HG02610 (cell line): ENCODE results near the gene RRH.
"Not testable (repeated sequence)": the region's sequence is repeated elsewhere in the genome, so short reads cannot be mapped to it uniquely, and the experiment has no call there.

Experiments
- ATAC-seq: cut with Tn5 transposase; IDR thresholded peaks from one replicate; pipeline ENCODE4 v1.9.1; 2021; ENCODE audit warnings: mild to moderate bottlenecking, moderate library complexity; ENCODE audit not compliant: unreplicated experiment

The RRH gene

GRCh38 chr4:109836985-109837384 lies 9.2 kb downstream of the RRH start:
- ATAC-seq = no peak

- no peak for ATAC-seq
These were observed 18.8 kb downstream of the RRH start for GRCh38 chr4:109846395-109847098.

GRCh38 chr4:109847896-109848442 lies 20.2 kb downstream of the RRH start, which contains the start of gene LRIT3:
LRIT3 (plus strand) TSS chr4:109848107; CDS start chr4:109848202, 95 bp downstream.
- no peak for ATAC-seq

- no peak for ATAC-seq
These were observed 20.7 kb downstream of the RRH start for GRCh38 chr4:109848501-109848900.

GRCh38 chr4:109850601-109851000 lies 22.8 kb downstream of the RRH start:
- no peak for ATAC-seq

GRCh38 chr4:109859426-109860300 lies 31.9 kb downstream of the RRH start:
- not testable (repeated sequence) for ATAC-seq

GRCh38 chr4:109861271-109861670 lies 33.5 kb downstream of the RRH start:
- ATAC-seq = no peak

GRCh38 chr4:109861916-109862511 lies 34.2 kb downstream of the RRH start:
- ATAC-seq = no peak

GRCh38 chr4:109864134-109864533 lies 36.4 kb downstream of the RRH start:
- no peak for ATAC-seq

GRCh38 chr4:109870061-109870460 lies 42.3 kb downstream of the RRH start:
- ATAC-seq = no peak

GRCh38 chr4:109872065-109872464 lies 44.3 kb downstream of the RRH start:
- no peak for ATAC-seq

GRCh38 chr4:109872950-109873656 lies 45.3 kb downstream of the RRH start:
- ATAC-seq = no peak

- no peak for ATAC-seq
These were observed 46.2 kb downstream of the RRH start for GRCh38 chr4:109873791-109874514.

- ATAC-seq = no peak
These were observed 47.3 kb downstream of the RRH start for GRCh38 chr4:109875106-109875505.

GRCh38 chr4:109875553-109875952 lies 47.8 kb downstream of the RRH start:
- ATAC-seq = not testable (repeated sequence)

- ATAC-seq = no peak
These were observed 49.0 kb downstream of the RRH start for GRCh38 chr4:109876634-109877265.

GRCh38 chr4:109877400-109877799 lies 49.6 kb downstream of the RRH start:
- peak; percentile 83 for ATAC-seq

- ATAC-seq = no peak
These were observed 50.6 kb downstream of the RRH start for GRCh38 chr4:109878355-109878754.

- no peak for ATAC-seq
These were observed 51.3 kb downstream of the RRH start for GRCh38 chr4:109879081-109879480.
